Upper lobe of left lung (tissue), 6 donors: ENCODE measurements around the gene AJAP1. TPM values are rescaled to one million over a fixed set of nuclear protein-coding genes. Genes with fewer than 3 reads are reported as not detected.

Experiments
- ATAC-seq, 2 donors: fragments of 200-7000 bp; cut with Tn5 transposase; one replicate each; pipeline ENCODE4 v1.9.1; 2022; ENCODE audit warnings: mild to moderate bottlenecking in 2 of 2, moderate library complexity in 2 of 2; ENCODE audit not compliant: low FRiP score in 2 of 2
- DNase-seq, 2 donors: peaks; one replicate each; pipeline ENCODE4 v3.0.0-alpha.2; 2019 to 2020
- H3K27ac ChIP-seq, 4 donors: fragments of 200-600 bp; sonication (generic); one replicate each; pipeline ENCODE4 v1.5.1; 2016 to 2019
- H3K27me3 ChIP-seq, 4 donors: fragments of 200-600 bp; sonication (generic); one replicate each; pipeline ENCODE4 v1.5.1; 2017 to 2019
- H3K36me3 ChIP-seq, 4 donors: fragments of 200-600 bp; sonication (generic); one replicate each; pipeline ENCODE4 v1.5.1; 2016 to 2019
- H3K4me1 ChIP-seq, 4 donors: fragments of 200-600 bp; sonication (generic); one replicate each; pipeline ENCODE4 v1.5.1; 2018 to 2019
- H3K4me3 ChIP-seq, 4 donors: fragments of 200-600 bp; sonication (generic); one replicate each; pipeline ENCODE4 v1.5.1; 2017 to 2019; ENCODE audit warnings: mild to moderate bottlenecking in 2 of 4, moderate library complexity in 1 of 4
- H3K9me3 ChIP-seq, 4 donors: fragments of 200-600 bp; sonication (generic); one replicate each; pipeline ENCODE4 v1.5.1; 2018 to 2019
- CTCF ChIP-seq, 6 experiments: fragments of 450-650 bp in 4 of 6; fragments of 200-600 bp in 2 of 6; sonication (generic) in 2 of 6; IDR thresholded peaks; one replicate each; pipeline ENCODE4 v1.5.1; 2016 to 2019; ENCODE audit warnings: antibody characterized with exemption in 6 of 6
- EP300 ChIP-seq, 4 donors: sonication (generic); formaldehyde crosslinking; IDR thresholded peaks; one replicate each; pipeline ENCODE4 v1.5.1; 2017; ENCODE audit warnings: antibody characterized with exemption in 4 of 4, control low read depth in 2 of 4
- POLR2A ChIP-seq, 4 donors: fragments of 450-650 bp; IDR thresholded peaks; one replicate each; pipeline ENCODE4 v1.5.1; 2016 to 2017; ENCODE audit warnings: antibody characterized with exemption in 4 of 4, mild to moderate bottlenecking in 2 of 4
- POLR2AphosphoS5 ChIP-seq, 2 donors: sonication (generic); formaldehyde crosslinking; IDR thresholded peaks; one replicate each; pipeline ENCODE4 v1.5.1; 2017; ENCODE audit warnings: antibody characterized with exemption in 2 of 2
- WGBS, 2 donors: methylation state at CpG; one replicate each; pipeline ENCODE4 v1.1.5; 2017 to 2018; 5-methylcytosine and 5-hydroxymethylcytosine counted together
- total RNA-seq, 6 donors: library from RNA; depleted of rRNA in 4 of 6; stranded (reverse); fragments of >200 nt in 4 of 6; gene quantifications; one replicate each; pipeline versions ENCODE4 v1.1.0 to v1.2.1, GENCODE V29; 2016 to 2021
- donor health status: DM: no; HTN: no; CAD: no; lungs with moderate emphysema.
- donor health status: DM: no; HTN: yes; CAD: no; lungs with severe emphysema.

AJAP1 gene
- total RNA-seq, 6 donors from 2014 or later: 0.54 to 4.6 (median 2.9) TPM

GRCh38 chr1:4613606-4614370 is 40.6 kb upstream of the AJAP1 start:
- no peak for DNase-seq
- ATAC-seq: no peak

GRCh38 chr1:4614371-4615137 is 39.9 kb upstream of the AJAP1 start:
- H3K9me3 ChIP-seq: peaks cover 5 to 16% (median 9%) of the 10 kb centered on the region in 4 donors
- no peak for DNase-seq
- H3K4me1 ChIP-seq: no peaks in the 10 kb centered on the region
- ATAC-seq: no peak
- no peak overlapping the region for H3K27ac ChIP-seq
- no peak overlapping the region for H3K4me3 ChIP-seq
- TF ChIP-seq POLR2AphosphoS5 (IDR thresholded peaks at IDR 0.05) (no peak), EP300 (IDR thresholded peaks at IDR 0.05) (no peak), CTCF (IDR thresholded peaks at IDR 0.05) (no peak), POLR2A (IDR thresholded peaks at IDR 0.05) (no peak)
- WGBS, 2 donors: 56 to 66% methylated on average over 12 to 13 of the region's 15 CpGs
- no peaks in the 10 kb centered on the region for H3K27me3 ChIP-seq
- H3K36me3 ChIP-seq: no peaks in the 10 kb centered on the region

More at GRCh38 chr1:4613606-4614370, 40.6 kb upstream of the AJAP1 start:
- no peaks in the 10 kb centered on the region for H3K36me3 ChIP-seq
- no peak overlapping the region for H3K27ac ChIP-seq
- WGBS, 2 donors: 67 to 87% methylated on average over 19 to 26 of the region's 26 CpGs
- H3K4me1 ChIP-seq: no peaks in the 10 kb centered on the region
- H3K9me3 ChIP-seq: peaks cover 7 to 21% (median 12%) of the 10 kb centered on the region in 4 donors
- H3K27me3 ChIP-seq: no peaks in the 10 kb centered on the region
- no peak overlapping the region for H3K4me3 ChIP-seq
- TF ChIP-seq CTCF (IDR thresholded peaks at IDR 0.05): no peak
- no peak for TF ChIP-seq POLR2AphosphoS5 (IDR thresholded peaks at IDR 0.05)
- TF ChIP-seq POLR2A (IDR thresholded peaks at IDR 0.05): no peak
- TF ChIP-seq EP300 (IDR thresholded peaks at IDR 0.05): no peak

GRCh38 chr1:4615138-4615470 is 39.3 kb upstream of the AJAP1 start:
- ATAC-seq: no peak
- TF ChIP-seq CTCF (IDR thresholded peaks at IDR 0.05) (no peak), POLR2AphosphoS5 (IDR thresholded peaks at IDR 0.05) (no peak), POLR2A (IDR thresholded peaks at IDR 0.05) (no peak), EP300 (IDR thresholded peaks at IDR 0.05) (no peak)
- H3K9me3 ChIP-seq: peaks cover 0 to 10% (median 3%) of the 10 kb centered on the region in 4 donors
- no peaks in the 10 kb centered on the region for H3K4me1 ChIP-seq
- DNase-seq: no peak
- 78 to 88% methylated on average over 11 to 15 of the region's 15 CpGs for WGBS, 2 donors
- H3K27me3 ChIP-seq: no peaks in the 10 kb centered on the region
- no peaks in the 10 kb centered on the region for H3K36me3 ChIP-seq
- no peak overlapping the region for H3K4me3 ChIP-seq
- no peak overlapping the region for H3K27ac ChIP-seq

GRCh38 chr1:4615501-4615900 is 38.9 kb upstream of the AJAP1 start:
- Histone ChIP-seq H3K27ac (no peak overlapping the region), H3K4me1 (no peaks in the 10 kb centered on the region), H3K27me3 (no peaks in the 10 kb centered on the region), H3K9me3 (peaks cover 0 to 6% (median under 1%) of the 10 kb centered on the region in 4 donors), H3K36me3 (no peaks in the 10 kb centered on the region), H3K4me3 (no peak overlapping the region)
- DNase-seq (no peak), ATAC-seq (peak in 1 of 2 donors; percentile 22)
- WGBS, 2 donors: 80 to 96% methylated on average over 5 to 6 of the region's 9 CpGs
- TF ChIP-seq POLR2A (IDR thresholded peaks at IDR 0.05) (no peak), EP300 (IDR thresholded peaks at IDR 0.05) (no peak), POLR2AphosphoS5 (IDR thresholded peaks at IDR 0.05) (no peak), CTCF (IDR thresholded peaks at IDR 0.05) (no peak)
